HepG2 (cell line): ENCODE data around the gene AHRR. TPM values are rescaled to one million over a fixed set of nuclear protein-coding genes. Genes with fewer than 3 reads are reported as not detected.

Experiments
- AGO2 ChIP-seq: fragments of 200-400 bp; formaldehyde crosslinking; optimal IDR thresholded peaks from 2 replicates; pipeline ENCODE3; 2017; ENCODE audit warnings: mild to moderate bottlenecking, low read depth, low read length, moderate library complexity
- ARNT ChIP-seq: fragments of 450-650 bp; IDR thresholded peaks from 2 replicates; pipeline ENCODE4 v1.6.1; 2017
- FIP1L1 ChIP-seq: fragments of 200-400 bp; formaldehyde crosslinking; IDR thresholded peaks from 2 replicates; pipeline ENCODE4 v1.6.1; 2018; ENCODE audit warnings: low read depth, mild to moderate bottlenecking, low read length, moderate library complexity, borderline replicate concordance; ENCODE audit not compliant: insufficient read depth
- POLR2G ChIP-seq: fragments of 200-400 bp; formaldehyde crosslinking; IDR thresholded peaks from 2 replicates; pipeline ENCODE4 v1.6.1; 2018; ENCODE audit warnings: mild to moderate bottlenecking, low read depth, low read length, moderate library complexity
- RFXAP ChIP-seq: sonication (generic); formaldehyde crosslinking; IDR thresholded peaks from 2 replicates; pipeline ENCODE4 v1.4.0; 2020; ENCODE audit warnings: missing genetic modification reagents, borderline replicate concordance
- ZBTB20 ChIP-seq: sonication (generic); formaldehyde crosslinking; IDR thresholded peaks from 2 replicates; pipeline ENCODE4 v1.8.1; 2023; ENCODE audit warnings: missing genetic modification reagents, low read depth, mild to moderate bottlenecking, borderline replicate concordance
- ZNF121 ChIP-seq: sonication (generic); formaldehyde crosslinking; IDR thresholded peaks from 2 replicates; pipeline ENCODE4 v1.5.0; 2020; ENCODE audit warnings: mild to moderate bottlenecking, missing genetic modification reagents
- ZNF136 ChIP-seq: sonication (generic); formaldehyde crosslinking; IDR thresholded peaks from 2 replicates; pipeline ENCODE4 v1.8.1; 2022; ENCODE audit warnings: low read depth, mild to moderate bottlenecking, moderate library complexity, missing genetic modification reagents
- ZNF329 ChIP-seq: sonication (generic); formaldehyde crosslinking; IDR thresholded peaks from 2 replicates; pipeline ENCODE4 v1.9.0; 2021; ENCODE audit warnings: low read depth, mild to moderate bottlenecking, missing genetic modification reagents
- ZNF33A ChIP-seq: sonication (generic); formaldehyde crosslinking; IDR thresholded peaks from 2 replicates; pipeline ENCODE4 v1.5.1; 2020; ENCODE audit warnings: missing genetic modification reagents, mild to moderate bottlenecking, moderate library complexity, borderline replicate concordance
- ZNF503 ChIP-seq: sonication (generic); formaldehyde crosslinking; IDR thresholded peaks from 2 replicates; pipeline ENCODE4 v1.4.0; 2020; ENCODE audit warnings: missing genetic modification reagents
- ZNF605 ChIP-seq: sonication (generic); formaldehyde crosslinking; IDR thresholded peaks from 2 replicates; pipeline ENCODE4 v1.8.0; 2022; ENCODE audit warnings: mild to moderate bottlenecking, missing genetic modification reagents
- ZNF740 ChIP-seq: sonication (generic); formaldehyde crosslinking; IDR thresholded peaks from 2 replicates; pipeline ENCODE4 v1.4.0; 2020; ENCODE audit warnings: missing genetic modification reagents
- polyA plus RNA-seq, 8 experiments: library from polyadenylated mRNA; depleted of rRNA in 3 of 8; stranded (reverse) in 7 of 8; unstranded in 1 of 8; fragments of >200 nt; fragmentation: Illumina TruSeq in 4 of 8; extraction: Trizol in 4 of 8; gene quantifications; 2 replicates each; pipeline versions ENCODE4 v1.2.1 to v1.2.3, GENCODE V29; 2011 to 2016; ENCODE audit warnings: low read depth in 4 of 8, missing spikeins in 1 of 8, mixed read lengths in 1 of 8; ENCODE audit not compliant: insufficient read depth in 1 of 8
- total RNA-seq, 5 experiments: library from RNA; depleted of rRNA; stranded (reverse); fragments of >200 nt; fragmentation: Illumina TruSeq; extraction: Trizol; gene quantifications; 2 replicates each; pipeline ENCODE4 v1.2.3, GENCODE V29; 2016; ENCODE audit warnings: low read depth in 1 of 5
- TF ChIP-seq, protein P1 (sequence below): sonication (generic); formaldehyde crosslinking; conservative IDR thresholded peaks from 2 replicates; pipeline ENCODE4 v1.8.1; 2023; ENCODE audit warnings: missing genetic modification reagents
- TF ChIP-seq, protein P2 (sequence below): sonication (generic); formaldehyde crosslinking; IDR thresholded peaks from 2 replicates; pipeline ENCODE4 v1.4.0; 2020; ENCODE audit warnings: missing genetic modification reagents
- TF ChIP-seq, protein P3 (sequence below): sonication (generic); formaldehyde crosslinking; IDR thresholded peaks from 2 replicates; pipeline ENCODE4 v1.5.0; 2020; ENCODE audit warnings: missing genetic modification reagents
- TF ChIP-seq, protein P4 (sequence below): sonication (generic); formaldehyde crosslinking; IDR thresholded peaks from 2 replicates; pipeline ENCODE4 v1.4.0; 2020; ENCODE audit warnings: mild to moderate bottlenecking, low read depth, missing genetic modification reagents
- TF ChIP-seq, protein P5 (sequence below): sonication (generic); formaldehyde crosslinking; IDR thresholded peaks from 2 replicates; pipeline ENCODE4 v1.8.0; 2022; ENCODE audit warnings: mild to moderate bottlenecking, missing genetic modification reagents, moderate library complexity

The AHRR gene
- total and polyA plus RNA-seq, 2 of the 13 experiments (the other 11 are each of a cell fraction or from before 2014, with no cell fraction given): 0.28 to 0.35 TPM

GRCh38 chr5:472656-473550, 151.4 kb downstream of the AHRR start (continued):
- TF ChIP-seq, protein P1, sequence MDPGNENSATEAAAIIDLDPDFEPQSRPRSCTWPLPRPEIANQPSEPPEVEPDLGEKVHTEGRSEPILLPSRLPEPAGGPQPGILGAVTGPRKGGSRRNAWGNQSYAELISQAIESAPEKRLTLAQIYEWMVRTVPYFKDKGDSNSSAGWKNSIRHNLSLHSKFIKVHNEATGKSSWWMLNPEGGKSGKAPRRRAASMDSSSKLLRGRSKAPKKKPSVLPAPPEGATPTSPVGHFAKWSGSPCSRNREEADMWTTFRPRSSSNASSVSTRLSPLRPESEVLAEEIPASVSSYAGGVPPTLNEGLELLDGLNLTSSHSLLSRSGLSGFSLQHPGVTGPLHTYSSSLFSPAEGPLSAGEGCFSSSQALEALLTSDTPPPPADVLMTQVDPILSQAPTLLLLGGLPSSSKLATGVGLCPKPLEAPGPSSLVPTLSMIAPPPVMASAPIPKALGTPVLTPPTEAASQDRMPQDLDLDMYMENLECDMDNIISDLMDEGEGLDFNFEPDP: peak; percentile 97
- peak; percentile 54 for TF ChIP-seq AGO2
- TF ChIP-seq, protein P2, sequence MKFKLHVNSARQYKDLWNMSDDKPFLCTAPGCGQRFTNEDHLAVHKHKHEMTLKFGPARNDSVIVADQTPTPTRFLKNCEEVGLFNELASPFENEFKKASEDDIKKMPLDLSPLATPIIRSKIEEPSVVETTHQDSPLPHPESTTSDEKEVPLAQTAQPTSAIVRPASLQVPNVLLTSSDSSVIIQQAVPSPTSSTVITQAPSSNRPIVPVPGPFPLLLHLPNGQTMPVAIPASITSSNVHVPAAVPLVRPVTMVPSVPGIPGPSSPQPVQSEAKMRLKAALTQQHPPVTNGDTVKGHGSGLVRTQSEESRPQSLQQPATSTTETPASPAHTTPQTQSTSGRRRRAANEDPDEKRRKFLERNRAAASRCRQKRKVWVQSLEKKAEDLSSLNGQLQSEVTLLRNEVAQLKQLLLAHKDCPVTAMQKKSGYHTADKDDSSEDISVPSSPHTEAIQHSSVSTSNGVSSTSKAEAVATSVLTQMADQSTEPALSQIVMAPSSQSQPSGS: no peak
- peak; percentile 90 for TF ChIP-seq ZNF329 (CRISPR knock-in tag)
- no peak for TF ChIP-seq ARNT
- peak; percentile 53; the same call in 1 of the 2 replicates for TF ChIP-seq ZNF121 (CRISPR knock-in tag)
- no peak; the same call in 1 of the 2 replicates for TF ChIP-seq ZBTB20 (CRISPR knock-in tag)
- 0 out of 2 replicates have a peak, but pooled peaks have one; percentile 70 for TF ChIP-seq ZNF605
- peak; percentile 79; the same call in 1 of the 2 replicates for TF ChIP-seq ZNF740 (CRISPR knock-in tag)
- TF ChIP-seq FIP1L1: no peak
- TF ChIP-seq POLR2G: peak; percentile 80
- peak; percentile 80 for TF ChIP-seq RFXAP (CRISPR knock-in tag)
- TF ChIP-seq, protein P3, sequence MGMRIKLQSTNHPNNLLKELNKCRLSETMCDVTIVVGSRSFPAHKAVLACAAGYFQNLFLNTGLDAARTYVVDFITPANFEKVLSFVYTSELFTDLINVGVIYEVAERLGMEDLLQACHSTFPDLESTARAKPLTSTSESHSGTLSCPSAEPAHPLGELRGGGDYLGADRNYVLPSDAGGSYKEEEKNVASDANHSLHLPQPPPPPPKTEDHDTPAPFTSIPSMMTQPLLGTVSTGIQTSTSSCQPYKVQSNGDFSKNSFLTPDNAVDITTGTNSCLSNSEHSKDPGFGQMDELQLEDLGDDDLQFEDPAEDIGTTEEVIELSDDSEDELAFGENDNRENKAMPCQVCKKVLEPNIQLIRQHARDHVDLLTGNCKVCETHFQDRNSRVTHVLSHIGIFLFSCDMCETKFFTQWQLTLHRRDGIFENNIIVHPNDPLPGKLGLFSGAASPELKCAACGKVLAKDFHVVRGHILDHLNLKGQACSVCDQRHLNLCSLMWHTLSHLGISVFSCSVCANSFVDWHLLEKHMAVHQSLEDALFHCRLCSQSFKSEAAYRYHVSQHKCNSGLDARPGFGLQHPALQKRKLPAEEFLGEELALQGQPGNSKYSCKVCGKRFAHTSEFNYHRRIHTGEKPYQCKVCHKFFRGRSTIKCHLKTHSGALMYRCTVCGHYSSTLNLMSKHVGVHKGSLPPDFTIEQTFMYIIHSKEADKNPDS (CRISPR knock-in tag): no peak
- no peak for TF ChIP-seq ZNF33A (CRISPR knock-in tag)
- TF ChIP-seq ZNF136 (CRISPR knock-in tag): no peak
- peak; percentile 68 for TF ChIP-seq ZNF503 (CRISPR knock-in tag)
- TF ChIP-seq, protein P4, sequence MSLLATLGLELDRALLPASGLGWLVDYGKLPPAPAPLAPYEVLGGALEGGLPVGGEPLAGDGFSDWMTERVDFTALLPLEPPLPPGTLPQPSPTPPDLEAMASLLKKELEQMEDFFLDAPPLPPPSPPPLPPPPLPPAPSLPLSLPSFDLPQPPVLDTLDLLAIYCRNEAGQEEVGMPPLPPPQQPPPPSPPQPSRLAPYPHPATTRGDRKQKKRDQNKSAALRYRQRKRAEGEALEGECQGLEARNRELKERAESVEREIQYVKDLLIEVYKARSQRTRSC: no peak
- TF ChIP-seq, protein P5, sequence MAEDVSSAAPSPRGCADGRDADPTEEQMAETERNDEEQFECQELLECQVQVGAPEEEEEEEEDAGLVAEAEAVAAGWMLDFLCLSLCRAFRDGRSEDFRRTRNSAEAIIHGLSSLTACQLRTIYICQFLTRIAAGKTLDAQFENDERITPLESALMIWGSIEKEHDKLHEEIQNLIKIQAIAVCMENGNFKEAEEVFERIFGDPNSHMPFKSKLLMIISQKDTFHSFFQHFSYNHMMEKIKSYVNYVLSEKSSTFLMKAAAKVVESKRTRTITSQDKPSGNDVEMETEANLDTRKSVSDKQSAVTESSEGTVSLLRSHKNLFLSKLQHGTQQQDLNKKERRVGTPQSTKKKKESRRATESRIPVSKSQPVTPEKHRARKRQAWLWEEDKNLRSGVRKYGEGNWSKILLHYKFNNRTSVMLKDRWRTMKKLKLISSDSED (CRISPR knock-in tag): peak; percentile 89
